Hepatocyte (in vitro differentiated cells): ENCODE measurements around the gene HIBCH. TPM values are rescaled to one million over a fixed set of nuclear protein-coding genes. Genes with fewer than 3 reads are reported as not detected.

ENCODE experiments used
- DNase-seq: peaks from one replicate; pipeline ENCODE4 v3.0.0-alpha.2; 2016; ENCODE audit warnings: low spot score
- H2AFZ ChIP-seq: fragments of 200-600 bp; sonication (generic); 2 replicates; pipeline ENCODE4 v1.6.0; 2016; ENCODE audit warnings: antibody characterized with exemption, mild to moderate bottlenecking
- H3K27ac ChIP-seq: fragments of 200-600 bp; sonication (generic); 2 replicates; pipeline ENCODE4 v1.5.1; 2016; ENCODE audit warnings: mild to moderate bottlenecking
- H3K27me3 ChIP-seq: fragments of 200-600 bp; sonication (generic); 2 replicates; pipeline ENCODE4 v1.6.1; 2016
- H3K36me3 ChIP-seq: fragments of 200-600 bp; sonication (generic); replicated peaks from 2 replicates; pipeline ENCODE4 v1.5.1; 2016; ENCODE audit warnings: low read depth; ENCODE audit not compliant: insufficient read depth
- H3K4me1 ChIP-seq: fragments of 200-600 bp; sonication (generic); 2 replicates; pipeline ENCODE4 v1.5.1; 2016; ENCODE audit warnings: mild to moderate bottlenecking, moderate library complexity; ENCODE audit not compliant: insufficient read depth
- H3K4me2 ChIP-seq: fragments of 200-600 bp; sonication (generic); 2 replicates; pipeline ENCODE4 v1.6.0; 2016
- H3K4me3 ChIP-seq: fragments of 200-600 bp; sonication (generic); 2 replicates; pipeline ENCODE4 v1.5.1; 2016; ENCODE audit warnings: mild to moderate bottlenecking
- H3K79me2 ChIP-seq: fragments of 200-600 bp; sonication (generic); 2 replicates; pipeline ENCODE4 v1.6.0; 2017; ENCODE audit warnings: mild to moderate bottlenecking
- H3K9me2 ChIP-seq: fragments of 200-600 bp; sonication (generic); replicated peaks from 2 replicates; pipeline ENCODE4 v1.6.0; 2017; ENCODE audit warnings: mild to moderate bottlenecking; ENCODE audit not compliant: insufficient read depth
- H3K9me3 ChIP-seq: fragments of 200-600 bp; sonication (generic); 2 replicates; pipeline ENCODE4 v1.5.1; 2016; ENCODE audit warnings: low read depth, mild to moderate bottlenecking
- H4K20me1 ChIP-seq: fragments of 200-600 bp; sonication (generic); 2 replicates; pipeline ENCODE4 v1.6.0; 2016; ENCODE audit warnings: mild to moderate bottlenecking; ENCODE audit not compliant: insufficient read depth, poor library complexity, severe bottlenecking
- EZH2 ChIP-seq: fragments of 200-600 bp; sonication (generic); IDR thresholded peaks from 2 replicates; pipeline ENCODE4 v1.6.1; 2016; ENCODE audit warnings: antibody characterized with exemption, mild to moderate bottlenecking, borderline replicate concordance
- EZH2phosphoT487 ChIP-seq: fragments of 200-600 bp; sonication (generic); IDR thresholded peaks from one replicate; pipeline ENCODE4 v1.6.1; 2018; ENCODE audit warnings: antibody characterized with exemption, mild to moderate bottlenecking, low read depth, moderate library complexity; ENCODE audit not compliant: unreplicated experiment, severe bottlenecking
- WGBS: methylation state at CpG from one replicate; pipeline ENCODE4 v1.1.6; 2016; ENCODE audit warnings: low lambda C conversion rate; ENCODE audit errors: missing lambda C conversion rate; 5-methylcytosine and 5-hydroxymethylcytosine counted together
- polyA plus RNA-seq: library from polyadenylated mRNA; unstranded; fragments of >200 nt; fragmentation: Nextera tagmentation; extraction: Ambion mirVana; gene quantifications from 2 replicates; pipeline ENCODE4 v1.2.1, GENCODE V29; 2016
- total RNA-seq: library from RNA; depleted of rRNA; stranded (reverse); fragments of >200 nt; gene quantifications from 2 replicates; pipeline ENCODE4 v1.2.3, GENCODE V29; 2014
- TF ChIP-seq, protein P1 (sequence below): fragments of 200-600 bp; sonication (generic); IDR thresholded peaks from 2 replicates; pipeline ENCODE4 v1.5.1; 2016; ENCODE audit warnings: antibody characterized with exemption, mild to moderate bottlenecking; ENCODE audit not compliant: poor library complexity

HIBCH gene
- total and polyA plus RNA-seq, 2 experiments from 2014 or later: 30.9 to 57.0 TPM

DNA sequence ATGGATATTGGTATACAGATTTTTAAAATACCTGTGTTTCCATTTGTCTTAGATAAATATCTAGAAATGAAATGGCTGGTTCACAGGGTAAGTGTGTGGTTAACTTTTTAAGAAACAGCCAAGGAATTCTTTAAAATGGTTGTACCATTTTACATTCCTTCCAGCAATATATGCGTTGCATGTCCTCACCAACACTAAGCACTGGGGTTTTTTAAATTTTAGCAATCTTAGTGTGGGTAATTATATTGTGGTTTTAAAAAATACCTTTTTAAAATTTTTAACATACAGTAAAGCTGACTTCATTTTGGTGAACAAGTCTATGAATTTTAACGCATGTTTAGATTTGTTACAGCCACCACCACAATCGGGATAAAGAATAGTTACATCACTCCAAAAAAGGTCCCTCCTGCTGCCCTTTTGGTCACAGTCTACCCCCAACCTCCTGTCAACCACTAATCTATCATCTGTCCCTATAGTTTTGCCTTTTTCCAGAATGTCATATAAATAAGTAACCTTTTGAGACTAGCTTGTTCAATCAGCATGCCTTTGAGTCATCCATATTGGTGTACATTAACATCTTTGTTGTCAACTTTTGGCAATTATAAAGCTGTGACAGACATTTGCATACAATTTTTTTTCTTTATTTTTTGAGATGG, 129.0 kb downstream of the HIBCH start:
- Histone ChIP-seq H3K9me2 (no peaks in the 10 kb centered on the region), H3K4me3 (no peak overlapping the region), H3K27ac (no peak overlapping the region), H3K4me2 (no peak overlapping the region), H3K9me3 (no peaks in the 10 kb centered on the region), H3K4me1 (no peaks in the 10 kb centered on the region), H2AFZ (no peak overlapping the region), H3K79me2 (no peaks in the 10 kb centered on the region), H4K20me1 (no peaks in the 10 kb centered on the region), H3K27me3 (no peaks in the 10 kb centered on the region), H3K36me3 (no peaks in the 10 kb centered on the region)
- WGBS: 96% methylated on average over 3 of the region's 3 CpGs
- no peak for DNase-seq
- TF ChIP-seq EZH2 (no peak), EZH2phosphoT487 (no peak)
- TF ChIP-seq, protein P1, sequence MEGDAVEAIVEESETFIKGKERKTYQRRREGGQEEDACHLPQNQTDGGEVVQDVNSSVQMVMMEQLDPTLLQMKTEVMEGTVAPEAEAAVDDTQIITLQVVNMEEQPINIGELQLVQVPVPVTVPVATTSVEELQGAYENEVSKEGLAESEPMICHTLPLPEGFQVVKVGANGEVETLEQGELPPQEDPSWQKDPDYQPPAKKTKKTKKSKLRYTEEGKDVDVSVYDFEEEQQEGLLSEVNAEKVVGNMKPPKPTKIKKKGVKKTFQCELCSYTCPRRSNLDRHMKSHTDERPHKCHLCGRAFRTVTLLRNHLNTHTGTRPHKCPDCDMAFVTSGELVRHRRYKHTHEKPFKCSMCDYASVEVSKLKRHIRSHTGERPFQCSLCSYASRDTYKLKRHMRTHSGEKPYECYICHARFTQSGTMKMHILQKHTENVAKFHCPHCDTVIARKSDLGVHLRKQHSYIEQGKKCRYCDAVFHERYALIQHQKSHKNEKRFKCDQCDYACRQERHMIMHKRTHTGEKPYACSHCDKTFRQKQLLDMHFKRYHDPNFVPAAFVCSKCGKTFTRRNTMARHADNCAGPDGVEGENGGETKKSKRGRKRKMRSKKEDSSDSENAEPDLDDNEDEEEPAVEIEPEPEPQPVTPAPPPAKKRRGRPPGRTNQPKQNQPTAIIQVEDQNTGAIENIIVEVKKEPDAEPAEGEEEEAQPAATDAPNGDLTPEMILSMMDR: no peak

DNA sequence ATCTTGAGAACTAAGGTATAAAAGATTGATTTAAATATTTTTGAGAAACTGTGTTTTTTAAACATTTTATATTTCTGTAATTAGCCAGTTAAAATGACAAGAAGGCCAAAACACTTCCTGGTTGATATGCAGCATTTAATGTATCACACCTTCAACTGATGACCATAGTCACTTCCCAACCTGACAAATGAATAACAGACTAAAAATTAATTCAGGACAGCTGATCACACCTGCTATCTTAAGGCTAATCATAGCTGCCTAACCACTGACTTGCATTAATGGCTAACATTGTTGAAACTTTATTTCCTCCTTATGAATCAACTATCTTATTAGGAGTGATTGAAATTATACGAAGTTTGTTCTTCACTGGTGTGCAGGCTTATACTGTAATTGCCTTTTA, 131.3 kb downstream of the HIBCH start:
- H2AFZ ChIP-seq: no peak overlapping the region
- 89% methylated on average over 1 of the region's 1 CpG for WGBS
- no peaks in the 10 kb centered on the region for H3K9me3 ChIP-seq
- H3K9me2 ChIP-seq: no peaks in the 10 kb centered on the region
- DNase-seq: no peak
- no peak overlapping the region for H3K27ac ChIP-seq
- no peak overlapping the region for H3K4me3 ChIP-seq
- no peaks in the 10 kb centered on the region for H3K4me1 ChIP-seq
- no peaks in the 10 kb centered on the region for H3K27me3 ChIP-seq
- H3K4me2 ChIP-seq: no peak overlapping the region
- no peaks in the 10 kb centered on the region for H3K79me2 ChIP-seq
- TF ChIP-seq, protein P1: no peak
- H3K36me3 ChIP-seq: no peaks in the 10 kb centered on the region
- no peaks in the 10 kb centered on the region for H4K20me1 ChIP-seq

DNA sequence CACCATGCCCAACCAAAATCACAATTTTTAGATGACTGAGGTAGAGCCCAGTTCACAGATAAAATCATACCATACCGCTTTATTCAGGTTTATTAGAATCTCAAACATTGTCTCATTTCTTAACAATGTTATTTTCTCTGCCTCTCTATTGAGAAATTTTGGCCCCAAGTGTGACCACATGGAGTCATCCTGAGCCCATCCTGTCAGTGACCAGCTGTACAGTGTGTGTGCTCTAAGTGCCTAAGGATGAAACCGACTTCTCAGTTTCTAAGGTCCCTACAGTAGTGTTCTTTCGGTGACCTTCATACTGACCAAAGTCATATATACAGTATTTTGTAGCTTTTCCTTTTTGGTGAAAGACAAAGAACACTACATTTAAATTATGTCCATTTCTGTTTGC, 133.4 kb downstream of the HIBCH start:
- 99% methylated on average over 3 of the region's 3 CpGs for WGBS
- no peak overlapping the region for H3K4me2 ChIP-seq
- H3K27me3 ChIP-seq: no peaks in the 10 kb centered on the region
- no peaks in the 10 kb centered on the region for H3K9me2 ChIP-seq
- H3K27ac ChIP-seq: no peak overlapping the region
- H3K4me3 ChIP-seq: no peak overlapping the region
- H2AFZ ChIP-seq: no peak overlapping the region
- no peaks in the 10 kb centered on the region for H3K4me1 ChIP-seq
- H3K9me3 ChIP-seq: no peaks in the 10 kb centered on the region
- TF ChIP-seq EZH2phosphoT487 (no peak), EZH2 (no peak)
- TF ChIP-seq, protein P1: no peak
- no peak for DNase-seq
- H3K79me2 ChIP-seq: no peaks in the 10 kb centered on the region
- no peaks in the 10 kb centered on the region for H3K36me3 ChIP-seq
- no peaks in the 10 kb centered on the region for H4K20me1 ChIP-seq

DNA sequence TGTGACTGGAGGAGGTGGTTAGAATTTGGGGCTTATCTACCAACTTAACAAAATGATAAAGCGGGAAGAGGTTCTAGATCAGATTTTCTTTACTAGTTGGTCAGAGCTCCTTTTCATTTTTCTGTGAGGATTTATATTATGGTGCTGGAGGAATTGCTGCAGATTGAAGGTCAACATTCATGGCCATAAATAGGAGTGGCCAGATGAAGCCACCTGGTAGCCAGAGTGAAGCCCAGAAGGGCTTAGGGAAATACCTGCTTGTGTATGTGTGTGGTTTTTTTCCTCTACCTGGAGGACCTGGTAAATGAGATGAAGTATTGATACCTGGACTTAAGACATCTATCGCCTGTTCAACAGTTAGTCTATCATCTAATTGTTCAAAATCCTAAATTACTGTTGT, 134.2 kb downstream of the HIBCH start:
- no peak overlapping the region for H3K4me2 ChIP-seq
- no peak overlapping the region for H3K4me3 ChIP-seq
- DNase-seq: no peak
- H3K9me3 ChIP-seq: no peaks in the 10 kb centered on the region
- TF ChIP-seq EZH2phosphoT487 (no peak), EZH2 (no peak)
- TF ChIP-seq, protein P1: no peak
- WGBS: 98% methylated on average over 2 of the region's 2 CpGs
- no peaks in the 10 kb centered on the region for H3K36me3 ChIP-seq
- no peaks in the 10 kb centered on the region for H4K20me1 ChIP-seq
- no peaks in the 10 kb centered on the region for H3K27me3 ChIP-seq
- H3K4me1 ChIP-seq: no peaks in the 10 kb centered on the region
- H3K27ac ChIP-seq: peak overlapping the region; percentile 41
- no peaks in the 10 kb centered on the region for H3K9me2 ChIP-seq
- no peak overlapping the region for H2AFZ ChIP-seq
- no peaks in the 10 kb centered on the region for H3K79me2 ChIP-seq
